ENCODE data around the gene TSPO2. TPM values are rescaled to one million over a fixed set of nuclear protein-coding genes. Genes with fewer than 3 reads are reported as not detected.

TSPO2 gene
- total RNA-seq, 3 donors from 2014 or later = not detected

DNA sequence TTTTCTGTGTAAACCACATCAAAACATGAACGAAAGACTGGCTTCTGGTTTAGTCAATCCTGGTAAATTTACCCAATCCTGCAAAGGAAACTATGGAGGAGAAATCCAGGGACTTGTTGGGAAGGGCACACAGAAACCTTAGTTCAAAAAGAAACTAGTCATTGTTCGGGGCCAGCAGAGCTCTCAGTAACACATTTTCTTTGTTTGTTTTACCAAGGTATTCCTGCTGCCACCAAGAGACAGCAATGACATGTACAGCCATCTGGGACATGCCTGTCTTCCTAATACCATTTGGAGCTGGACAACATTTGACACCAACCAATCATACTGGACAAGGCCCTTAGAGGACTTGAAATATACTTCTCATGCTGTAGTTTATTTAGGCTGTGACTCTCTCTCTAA lies 21.6 kb downstream of the TSPO2 start:
- no peaks in the 10 kb centered on the region for H3K36me3 ChIP-seq
- intact Hi-C loops (cut with DNase I; ENCODE audit: low total_unique reads) = no loop called here
- TF ChIP-seq, protein P1, sequence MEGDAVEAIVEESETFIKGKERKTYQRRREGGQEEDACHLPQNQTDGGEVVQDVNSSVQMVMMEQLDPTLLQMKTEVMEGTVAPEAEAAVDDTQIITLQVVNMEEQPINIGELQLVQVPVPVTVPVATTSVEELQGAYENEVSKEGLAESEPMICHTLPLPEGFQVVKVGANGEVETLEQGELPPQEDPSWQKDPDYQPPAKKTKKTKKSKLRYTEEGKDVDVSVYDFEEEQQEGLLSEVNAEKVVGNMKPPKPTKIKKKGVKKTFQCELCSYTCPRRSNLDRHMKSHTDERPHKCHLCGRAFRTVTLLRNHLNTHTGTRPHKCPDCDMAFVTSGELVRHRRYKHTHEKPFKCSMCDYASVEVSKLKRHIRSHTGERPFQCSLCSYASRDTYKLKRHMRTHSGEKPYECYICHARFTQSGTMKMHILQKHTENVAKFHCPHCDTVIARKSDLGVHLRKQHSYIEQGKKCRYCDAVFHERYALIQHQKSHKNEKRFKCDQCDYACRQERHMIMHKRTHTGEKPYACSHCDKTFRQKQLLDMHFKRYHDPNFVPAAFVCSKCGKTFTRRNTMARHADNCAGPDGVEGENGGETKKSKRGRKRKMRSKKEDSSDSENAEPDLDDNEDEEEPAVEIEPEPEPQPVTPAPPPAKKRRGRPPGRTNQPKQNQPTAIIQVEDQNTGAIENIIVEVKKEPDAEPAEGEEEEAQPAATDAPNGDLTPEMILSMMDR (IDR thresholded peaks at IDR 0.05) = no peak
- TF ChIP-seq POLR2AphosphoS5 (IDR thresholded peaks at IDR 0.05) = no peak
- TF ChIP-seq POLR2A (IDR thresholded peaks at IDR 0.05) = no peak
- no peak overlapping the region for H3K4me3 ChIP-seq
- no peaks in the 10 kb centered on the region for H3K4me1 ChIP-seq
- no peak for DNase-seq (ENCODE audit: low spot score in 2 of 2)
- no peaks in the 10 kb centered on the region for H3K9me3 ChIP-seq
- H3K27me3 ChIP-seq = no peaks in the 10 kb centered on the region
- H3K27ac ChIP-seq = no peak overlapping the region

- Histone ChIP-seq H3K36me3 (no peaks in the 10 kb centered on the region), H3K9me3 (no peaks in the 10 kb centered on the region), H3K4me1 (no peaks in the 10 kb centered on the region), H3K27me3 (no peaks in the 10 kb centered on the region), H3K4me3 (no peak overlapping the region), H3K27ac (no peak overlapping the region)
- no peak for DNase-seq (ENCODE audit: low spot score in 2 of 2)
- TF ChIP-seq POLR2A (IDR thresholded peaks at IDR 0.05) (no peak), POLR2AphosphoS5 (IDR thresholded peaks at IDR 0.05) (no peak)
- TF ChIP-seq, protein P1 (IDR thresholded peaks at IDR 0.05) = no peak
- intact Hi-C loops (cut with DNase I; ENCODE audit: low total_unique reads) = no loop called here
Measured at GRCh38 chr6:41064841-41065240, 22.6 kb downstream of the TSPO2 start.

DNA sequence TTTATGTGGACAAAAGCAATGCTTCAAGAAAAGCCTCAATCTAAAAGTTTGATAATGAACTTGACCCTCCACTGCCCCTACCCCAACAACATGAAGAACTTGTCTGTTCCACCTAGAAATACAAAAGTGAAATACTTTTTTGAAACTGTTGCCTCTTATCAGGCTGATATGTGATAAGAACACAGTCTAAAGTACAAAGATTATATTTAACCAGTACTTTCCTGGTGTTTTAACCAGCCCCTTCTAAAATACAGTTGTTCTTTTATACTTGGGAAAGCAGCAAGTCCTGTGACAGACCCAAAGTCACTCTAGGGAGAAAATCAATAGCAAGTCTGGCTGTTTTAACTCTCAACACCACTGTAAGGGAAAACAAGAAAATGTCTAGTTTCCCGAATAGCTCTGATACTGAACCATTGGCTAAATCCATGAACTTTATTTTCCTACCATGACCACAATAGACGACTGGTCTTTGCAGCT lies 23.3 kb downstream of the TSPO2 start:
- no peaks in the 10 kb centered on the region for H3K36me3 ChIP-seq

DNA sequence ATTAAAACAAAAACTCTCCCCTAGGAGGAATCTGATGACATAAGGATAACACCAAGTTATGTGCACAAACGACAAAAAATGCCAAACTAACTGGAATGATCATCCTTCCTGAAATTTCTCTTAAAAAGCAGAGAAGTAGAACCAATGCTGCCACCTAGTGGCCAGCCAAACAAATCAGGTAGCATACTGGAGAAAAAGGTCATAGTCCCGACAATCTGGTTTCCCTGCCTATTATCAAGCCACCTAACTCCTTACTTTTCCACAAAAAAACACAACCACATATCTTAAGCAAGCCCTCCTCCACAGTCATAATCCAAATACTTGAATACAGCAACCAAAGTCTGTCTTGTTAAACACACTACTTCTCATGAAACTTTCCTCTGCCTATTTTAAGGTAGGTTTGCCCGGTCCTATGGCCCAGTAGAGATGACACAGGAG lies 24.6 kb downstream of the TSPO2 start:
- Histone ChIP-seq H3K9me3 (no peaks in the 10 kb centered on the region), H3K4me3 (no peak overlapping the region), H3K36me3 (no peaks in the 10 kb centered on the region), H3K4me1 (peaks cover 0 to 8% of the 10 kb centered on the region in 2 donors), H3K27me3 (no peaks in the 10 kb centered on the region), H3K27ac (no peak overlapping the region)
- peak; percentile 55 to 69 for DNase-seq (ENCODE audit: low spot score in 2 of 2)
- TF ChIP-seq, protein P1 (IDR thresholded peaks at IDR 0.05) = peak; percentile 67 to 86 (median 78)
- TF ChIP-seq POLR2A (IDR thresholded peaks at IDR 0.05) = no peak
- TF ChIP-seq POLR2AphosphoS5 (IDR thresholded peaks at IDR 0.05) = no peak
- intact Hi-C loops (cut with DNase I; ENCODE audit: low total_unique reads) = no loop called here

More for the DNA sequence above, 23.3 kb downstream of the TSPO2 start:
- no peak for TF ChIP-seq POLR2A (IDR thresholded peaks at IDR 0.05)
- TF ChIP-seq, protein P1 (IDR thresholded peaks at IDR 0.05) = no peak
- TF ChIP-seq POLR2AphosphoS5 (IDR thresholded peaks at IDR 0.05) = no peak
- no peak overlapping the region for H3K4me3 ChIP-seq
- H3K4me1 ChIP-seq = peaks cover 0 to 2% of the 10 kb centered on the region in 2 donors
- H3K27ac ChIP-seq = no peak overlapping the region
- no peaks in the 10 kb centered on the region for H3K9me3 ChIP-seq
- DNase-seq (ENCODE audit: low spot score in 2 of 2) = no peak
- H3K27me3 ChIP-seq = no peaks in the 10 kb centered on the region
- intact Hi-C loops (cut with DNase I; ENCODE audit: low total_unique reads) = no loop called here

DNA sequence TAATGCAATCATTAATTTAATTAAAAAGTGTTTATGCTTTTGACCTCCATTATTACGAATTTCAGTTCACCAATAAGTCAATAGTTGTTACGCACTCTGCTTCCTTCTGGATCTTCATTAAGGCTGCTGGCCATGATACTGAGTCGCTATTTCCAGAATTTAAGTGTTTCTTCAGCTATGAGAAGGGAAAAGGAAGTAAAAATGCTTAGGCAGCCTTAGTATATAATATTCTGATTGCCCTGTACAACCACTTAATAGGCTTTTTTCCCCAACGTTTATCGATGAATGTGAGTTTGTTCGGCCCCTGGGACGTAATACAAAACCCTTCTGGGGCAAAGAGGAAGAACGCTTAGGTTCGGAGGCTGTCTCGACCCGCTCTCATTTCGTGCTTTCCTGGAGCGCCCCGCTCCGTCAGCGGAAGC lies 29.2 kb downstream of the TSPO2 start:
- Histone ChIP-seq H3K36me3 (no peaks in the 10 kb centered on the region), H3K27ac (peak overlapping the region; percentile 99), H3K27me3 (no peaks in the 10 kb centered on the region), H3K4me1 (peaks cover 0 to 8% of the 10 kb centered on the region in 2 donors), H3K4me3 (peak overlapping the region; percentile 78 to 99 (median 90)), H3K9me3 (no peaks in the 10 kb centered on the region)
- TF ChIP-seq POLR2A (IDR thresholded peaks at IDR 0.05) = no peak
- TF ChIP-seq, protein P1 (IDR thresholded peaks at IDR 0.05) = peak in 1 of 3 donors; percentile 10
- intact Hi-C loops (cut with DNase I; ENCODE audit: low total_unique reads) = loop anchor here (5.0 kb wide), 1 partner anchor 1186 kb away; no protein-coding TSS in a partner anchor
- DNase-seq (ENCODE audit: low spot score in 2 of 2) = no peak
